ENCODE data around the gene AKAP12. TPM values are rescaled to one million over a fixed set of nuclear protein-coding genes. Genes with fewer than 3 reads are reported as not detected.

The AKAP12 gene
- total RNA-seq, 4 donors from 2014 or later: 25.7 to 61.7 (median 53.1) TPM

- DNase-seq: no peak
- 56 to 80% methylated on average over 2 of the region's 2 CpGs for WGBS, 2 donors (ENCODE audit: low coverage in 1 of 2)
- Histone ChIP-seq H3K4me1 (peaks cover 0 to 4% (median 0%) of the 10 kb centered on the region in 4 donors), H3K9me3 (no peaks in the 10 kb centered on the region), H3K27me3 (no peaks in the 10 kb centered on the region), H3K27ac (peak overlapping the region; percentile 64 to 81 (median 73)), H3K36me3 (no peaks in the 10 kb centered on the region), H3K4me3 (no peak overlapping the region)
- in situ Hi-C loops (cut with MboI; ENCODE audit: low pct_ligation_motif_present in 1 of 4, low pct_unique_long_range_greater_than_20kb in 1 of 4, low sequenced_read_pairs in 3 of 4): no loop called here
- intact Hi-C loops (cut with DNase I; ENCODE audit: low total_unique reads): no loop called here
- TF ChIP-seq POLR2AphosphoS5 (IDR thresholded peaks at IDR 0.05) (no peak), CTCF (IDR thresholded peaks at IDR 0.05) (no peak), EP300 (IDR thresholded peaks at IDR 0.05; ENCODE audit: low read depth) (no peak), POLR2A (IDR thresholded peaks at IDR 0.05) (no peak)
Measured at GRCh38 chr6:151317103-151317994, 77.6 kb downstream of the AKAP12 start.

- H3K27me3 ChIP-seq: no peaks in the 10 kb centered on the region
- peak in 1 of 3 donors; percentile 46 for TF ChIP-seq POLR2AphosphoS5 (IDR thresholded peaks at IDR 0.05)
- TF ChIP-seq CTCF (IDR thresholded peaks at IDR 0.05): no peak
- in situ Hi-C loops (cut with MboI; ENCODE audit: low pct_ligation_motif_present in 1 of 4, low pct_unique_long_range_greater_than_20kb in 1 of 4, low sequenced_read_pairs in 3 of 4) (no loop called here), intact Hi-C loops (cut with DNase I; ENCODE audit: low total_unique reads) (no loop called here)
- whole genome bisulfite sequencing, 2 donors (ENCODE audit: low coverage in 1 of 2): 68% methylated on average over 3 of the region's 3 CpGs; no CpG with 5 or more reads in 1 of the 2 donors
- no peak for DNase-seq
- H3K9me3 ChIP-seq: no peaks in the 10 kb centered on the region
- no peak overlapping the region for H3K4me3 ChIP-seq
- peaks cover 0 to 4% (median 0%) of the 10 kb centered on the region in 4 donors for H3K4me1 ChIP-seq
- peak overlapping the region; percentile 64 to 81 (median 73) for H3K27ac ChIP-seq
- no peaks in the 10 kb centered on the region for H3K36me3 ChIP-seq
Measured at GRCh38 chr6:151317995-151318365, 78.2 kb downstream of the AKAP12 start.

- no peaks in the 10 kb centered on the region for H3K9me3 ChIP-seq
- no peaks in the 10 kb centered on the region for H3K36me3 ChIP-seq
- DNase-seq: no peak
- H3K27ac ChIP-seq: peak overlapping the region in 2 of 4 donors; percentile 18 to 19
- intact Hi-C loops (cut with DNase I; ENCODE audit: low total_unique reads): loop anchor here (5.0 kb wide), 1 partner anchor 78 kb away; no protein-coding TSS in a partner anchor
- peaks cover 7% of the 10 kb centered on the region for H3K27me3 ChIP-seq
- in situ Hi-C loops (cut with MboI; ENCODE audit: low pct_ligation_motif_present in 1 of 4, low pct_unique_long_range_greater_than_20kb in 1 of 4, low sequenced_read_pairs in 3 of 4): loop anchor here in 3 of 4 donors (5.0 to 10.0 kb wide), 2 partner anchors 305 to 308 kb away; no protein-coding TSS in a partner anchor
- H3K4me3 ChIP-seq: no peak overlapping the region
- WGBS, 2 donors (ENCODE audit: low coverage in 1 of 2): 89 to 90% methylated on average over 6 to 7 of the region's 7 CpGs
- peaks cover 11 to 18% (median 14%) of the 10 kb centered on the region in 4 donors for H3K4me1 ChIP-seq
- no peak for TF ChIP-seq EP300 (IDR thresholded peaks at IDR 0.05; ENCODE audit: low read depth)
- no peak for TF ChIP-seq CTCF (IDR thresholded peaks at IDR 0.05)
- no peak for TF ChIP-seq POLR2AphosphoS5 (IDR thresholded peaks at IDR 0.05)
Measured at GRCh38 chr6:151320140-151320539, 80.4 kb downstream of the AKAP12 start.

- 85 to 100% methylated on average over 1 of the region's 1 CpG for WGBS, 2 donors (ENCODE audit: low coverage in 1 of 2)
- H3K36me3 ChIP-seq: no peaks in the 10 kb centered on the region
- in situ Hi-C loops (cut with MboI; ENCODE audit: low pct_ligation_motif_present in 1 of 4, low pct_unique_long_range_greater_than_20kb in 1 of 4, low sequenced_read_pairs in 3 of 4): loop anchor here in 3 of 4 donors (5.0 to 10.0 kb wide), 2 partner anchors 307 to 309 kb away; no protein-coding TSS in a partner anchor
- no peaks in the 10 kb centered on the region for H3K9me3 ChIP-seq
- H3K4me1 ChIP-seq: peaks cover 11 to 22% (median 22%) of the 10 kb centered on the region in 4 donors
- DNase-seq: no peak
- H3K27me3 ChIP-seq: peaks cover 18% of the 10 kb centered on the region
- TF ChIP-seq CTCF (IDR thresholded peaks at IDR 0.05) (no peak), POLR2A (IDR thresholded peaks at IDR 0.05) (no peak), POLR2AphosphoS5 (IDR thresholded peaks at IDR 0.05) (no peak), EP300 (IDR thresholded peaks at IDR 0.05; ENCODE audit: low read depth) (no peak)
- H3K27ac ChIP-seq: no peak overlapping the region
- H3K4me3 ChIP-seq: no peak overlapping the region
- intact Hi-C loops (cut with DNase I; ENCODE audit: low total_unique reads): loop anchor here (5.0 kb wide), 1 partner anchor 79 kb away; no protein-coding TSS in a partner anchor
Measured at GRCh38 chr6:151321438-151321837, 81.7 kb downstream of the AKAP12 start.
